H9 (cell line): ENCODE data around the gene FOXD2. TPM values are rescaled to one million over a fixed set of nuclear protein-coding genes. Genes with fewer than 3 reads are reported as not detected.

ENCODE experiments used
- DNase-seq: peaks from one replicate; pipeline ENCODE4 v3.0.0-alpha.2; 2017
- H2AFZ ChIP-seq: one replicate; pipeline ENCODE4 v1.6.1; 2013; ENCODE audit warnings: mild to moderate bottlenecking, low read length, control low read depth, moderate library complexity
- H2AK5ac ChIP-seq: 2 replicates; pipeline ENCODE4 v1.6.1; 2013; ENCODE audit warnings: low read length, control low read depth, mixed read lengths; ENCODE audit not compliant: insufficient read length
- H2BK120ac ChIP-seq: one replicate; pipeline ENCODE4 v1.6.1; 2013; ENCODE audit warnings: low read depth, mild to moderate bottlenecking, low read length, control low read depth, inconsistent platforms; ENCODE audit not compliant: poor library complexity, severe bottlenecking
- H2BK12ac ChIP-seq: 2 replicates; pipeline ENCODE4 v1.6.1; 2013; ENCODE audit warnings: low read length, control low read depth, mixed read lengths, low read depth; ENCODE audit not compliant: insufficient read length
- H2BK15ac ChIP-seq: 2 replicates; pipeline ENCODE4 v1.6.1; 2013; ENCODE audit warnings: low read depth, low read length, control low read depth
- H2BK20ac ChIP-seq: one replicate; pipeline ENCODE4 v1.6.1; 2013; ENCODE audit warnings: low read depth, mild to moderate bottlenecking, low read length, control low read depth, inconsistent platforms; ENCODE audit not compliant: poor library complexity, severe bottlenecking
- H2BK5ac ChIP-seq: 2 replicates; pipeline ENCODE4 v1.6.1; 2013; ENCODE audit warnings: low read length, control low read depth, mixed read lengths; ENCODE audit not compliant: insufficient read length
- H3K14ac ChIP-seq: 2 replicates; pipeline ENCODE4 v1.6.1; 2013; ENCODE audit warnings: low read length, control low read depth; ENCODE audit not compliant: insufficient read depth
- H3K18ac ChIP-seq: 2 replicates; pipeline ENCODE4 v1.6.1; 2013; ENCODE audit warnings: low read depth, mild to moderate bottlenecking, mixed read lengths, low read length, control low read depth; ENCODE audit not compliant: insufficient read length
- H3K23ac ChIP-seq: 2 replicates; pipeline ENCODE4 v1.6.1; 2013; ENCODE audit warnings: low read length, control low read depth, mixed read lengths, low read depth; ENCODE audit not compliant: insufficient read length
- H3K23me2 ChIP-seq: 2 replicates; pipeline ENCODE4 v1.6.1; 2013; ENCODE audit warnings: low read depth, mild to moderate bottlenecking, mixed read lengths, low read length, control low read depth; ENCODE audit not compliant: insufficient read length, poor library complexity, severe bottlenecking
- H3K27ac ChIP-seq: 2 replicates; pipeline ENCODE4 v1.5.1; 2013; ENCODE audit warnings: low read length, control low read depth, mixed read lengths, low read depth; ENCODE audit not compliant: insufficient read length
- H3K27me3 ChIP-seq: 2 replicates; pipeline ENCODE4 v1.6.1; 2013; ENCODE audit warnings: low read length, control low read depth, inconsistent platforms; ENCODE audit not compliant: insufficient read depth
- H3K4ac ChIP-seq: 2 replicates; pipeline ENCODE4 v1.6.1; 2013; ENCODE audit warnings: low read depth, mild to moderate bottlenecking, control low read depth, inconsistent platforms, low read length, moderate library complexity
- H3K4me1 ChIP-seq: 2 replicates; pipeline ENCODE4 v1.6.1; 2013; ENCODE audit warnings: low read length, control low read depth, inconsistent platforms; ENCODE audit not compliant: insufficient read depth
- H3K4me2 ChIP-seq: 2 replicates; pipeline ENCODE4 v1.6.1; 2013; ENCODE audit warnings: low read length, control low read depth, mixed read lengths; ENCODE audit not compliant: insufficient read length, insufficient read depth
- H3K56ac ChIP-seq: 2 replicates; pipeline ENCODE4 v1.6.1; 2013; ENCODE audit warnings: low read depth, mild to moderate bottlenecking, mixed read lengths, low read length, control low read depth; ENCODE audit not compliant: insufficient read length
- H3K79me1 ChIP-seq: 2 replicates; pipeline ENCODE4 v1.6.1; 2013; ENCODE audit warnings: low read depth, mild to moderate bottlenecking, moderate library complexity, low read length, control low read depth, inconsistent platforms; ENCODE audit not compliant: insufficient read depth, poor library complexity, severe bottlenecking
- H3K79me2 ChIP-seq: 2 replicates; pipeline ENCODE4 v1.6.1; 2013; ENCODE audit warnings: low read length, control low read depth, inconsistent platforms; ENCODE audit not compliant: insufficient read depth
- H3K9ac ChIP-seq: 2 replicates; pipeline ENCODE4 v1.6.1; 2013; ENCODE audit warnings: low read length, control low read depth, mixed read lengths; ENCODE audit not compliant: insufficient read length; ENCODE audit errors: extremely low read depth
- H3K9me3 ChIP-seq: one replicate; pipeline ENCODE4 v1.6.1; 2013; ENCODE audit warnings: low read depth, low read length, inconsistent platforms; ENCODE audit not compliant: control insufficient read depth
- H3T11ph ChIP-seq: one replicate; pipeline ENCODE4 v1.6.1; 2013; ENCODE audit warnings: mild to moderate bottlenecking, low read length, control low read depth, inconsistent platforms
- H4K20me1 ChIP-seq: one replicate; pipeline ENCODE4 v1.6.1; 2013; ENCODE audit not compliant: control insufficient read depth, insufficient read length, insufficient read depth
- H4K5ac ChIP-seq: 2 replicates; pipeline ENCODE4 v1.6.1; 2013; ENCODE audit warnings: low read depth, mild to moderate bottlenecking, mixed read lengths, low read length, control low read depth; ENCODE audit not compliant: insufficient read length
- H4K8ac ChIP-seq: replicated peaks from 2 replicates; pipeline ENCODE4 v1.6.1; 2013; ENCODE audit warnings: low read length, control low read depth, mixed read lengths, low read depth; ENCODE audit not compliant: insufficient read length
- H4K91ac ChIP-seq: 2 replicates; pipeline ENCODE4 v1.6.1; 2013; ENCODE audit warnings: low read depth, mild to moderate bottlenecking, moderate library complexity, mixed read lengths, low read length, control low read depth; ENCODE audit not compliant: insufficient read length
- H3K27ac Mint-ChIP-seq, 3 experiments: 2 replicates in 2 of 3; 3 replicates in 1 of 3; pipeline ENCODE4 v1.8.0; 2020 to 2021; ENCODE audit warnings: mixed read lengths in 3 of 3, mild to moderate bottlenecking in 1 of 3, moderate library complexity in 1 of 3
- H3K27me3 Mint-ChIP-seq: 2 replicates; pipeline ENCODE4 v1.8.0; 2021; ENCODE audit warnings: low read depth, mild to moderate bottlenecking, moderate library complexity, mixed read lengths
- H3K36me3 Mint-ChIP-seq, 3 experiments: 2 replicates in 2 of 3; 3 replicates in 1 of 3; pipeline ENCODE4 v1.8.0; 2020 to 2021; ENCODE audit warnings: low read depth in 3 of 3, mixed read lengths in 3 of 3; ENCODE audit not compliant: insufficient read depth in 1 of 3
- H3K4me1 Mint-ChIP-seq, 2 experiments: 2 replicates each; pipeline ENCODE4 v1.8.0; 2020; ENCODE audit warnings: mixed read lengths in 2 of 2
- H3K4me3 Mint-ChIP-seq, 2 experiments: 2 replicates in 1 of 2; 3 replicates in 1 of 2; pipeline ENCODE4 v1.8.0; 2020 to 2021; ENCODE audit warnings: mild to moderate bottlenecking in 2 of 2, mixed read lengths in 2 of 2, moderate library complexity in 1 of 2
- H3K9me3 Mint-ChIP-seq, 2 experiments: 2 replicates in 1 of 2; 3 replicates in 1 of 2; pipeline ENCODE4 v1.8.0; 2020; ENCODE audit warnings: mild to moderate bottlenecking in 2 of 2, mixed read lengths in 2 of 2, moderate library complexity in 1 of 2
- CTCF ChIP-seq: fragments of 200-600 bp; sonication (generic); conservative IDR thresholded peaks from 3 replicates; pipeline ENCODE4 v1.8.0; 2021; ENCODE audit warnings: antibody characterized with exemption, mild to moderate bottlenecking
- WGBS: extraction: QIAGEN DNeasy Blood & Tissue Kit; methylation state at CpG from one replicate; pipeline ENCODE4 v1.1.7; 2013; ENCODE audit warnings: missing lambda C conversion rate, low lambda C conversion rate, mixed read lengths; ENCODE audit not compliant: insufficient read length; ENCODE audit errors: extremely low coverage; 5-methylcytosine and 5-hydroxymethylcytosine counted together
- total RNA-seq: library from RNA; stranded (reverse); gene quantifications from 2 replicates; pipeline ENCODE4 v1.2.1, GENCODE V29; 2021

The FOXD2 gene
- total RNA-seq, 1 experiment from 2014 or later = not detected

DNA sequence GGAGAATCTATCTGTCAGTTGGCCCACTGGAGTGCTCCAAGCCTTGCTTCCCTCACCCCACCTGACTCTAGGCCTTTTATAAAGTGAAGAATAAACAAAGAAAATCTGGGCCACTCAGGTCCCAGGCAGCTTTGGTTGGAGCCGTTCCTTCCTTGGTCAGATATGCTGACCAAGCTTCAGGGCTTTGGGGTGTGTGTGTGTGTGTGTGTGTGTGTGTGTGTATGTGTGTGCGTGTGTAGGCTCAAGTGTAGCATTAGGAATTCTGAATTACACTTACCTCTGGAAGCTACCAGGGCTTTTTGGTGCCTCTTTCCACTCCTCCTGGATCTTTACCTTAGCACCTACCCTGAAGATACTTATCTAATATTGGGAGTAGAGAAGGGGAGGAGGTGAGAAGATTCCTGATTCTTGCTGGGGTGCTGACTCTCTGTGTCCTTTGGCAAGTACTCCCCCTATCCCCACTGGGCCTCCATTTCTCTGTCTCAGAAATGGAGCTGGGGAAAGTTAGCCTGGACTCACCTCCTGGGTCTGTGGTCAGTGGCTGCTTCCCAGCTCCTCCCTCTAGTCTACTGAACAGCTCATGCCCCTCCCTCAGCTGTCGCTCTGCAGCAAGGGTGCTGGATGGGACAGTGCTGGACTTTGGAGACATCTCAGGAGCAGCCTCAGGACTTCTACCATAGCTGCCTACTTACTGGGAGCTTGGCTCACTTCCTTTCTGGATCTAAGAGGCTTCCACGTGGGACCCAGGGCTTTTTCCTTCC lies 10.8 kb downstream of the FOXD2 start:
- Mint-ChIP-seq H3K27ac (no peak overlapping the region), H3K4me1 (peaks cover 40 to 60% of the 10 kb centered on the region in 2 experiments), H3K9me3 (peaks cover 0 to 10% of the 10 kb centered on the region in 2 experiments; a peak in 2 of 5 replicates), H3K36me3 (no peaks in the 10 kb centered on the region; a peak in 2 of 7 replicates), H3K4me3 (no peak overlapping the region; a peak in 1 of 5 replicates), H3K27me3 (peaks cover 1% of the 10 kb centered on the region; the same call in 1 of the 2 replicates)
- Histone ChIP-seq H2BK5ac (no peak overlapping the region), H3T11ph (no peak overlapping the region), H4K8ac (no peak overlapping the region), H3K9ac (no peak overlapping the region), H4K91ac (no peak overlapping the region), H3K23ac (no peak overlapping the region), H2AFZ (no peak overlapping the region), H4K5ac (no peak overlapping the region), H2BK12ac (no peak overlapping the region), H3K27me3 (peaks cover 77% of the 10 kb centered on the region), H3K18ac (no peak overlapping the region), H4K20me1 (no peaks in the 10 kb centered on the region), H3K14ac (no peak overlapping the region), H3K4me2 (no peak overlapping the region), H2BK15ac (no peak overlapping the region), H3K27ac (no peak overlapping the region), H2BK20ac (no peak overlapping the region), H3K79me2 (no peaks in the 10 kb centered on the region), H3K23me2 (peaks cover 12% of the 10 kb centered on the region), H3K9me3 (no peaks in the 10 kb centered on the region), H2BK120ac (no peak overlapping the region), H2AK5ac (no peak overlapping the region), H3K56ac (no peak overlapping the region), H3K4me1 (peaks cover 6% of the 10 kb centered on the region; the same call in 1 of the 2 replicates), H3K4ac (no peak overlapping the region), H3K79me1 (no peaks in the 10 kb centered on the region)
- no CpG with 5 or more reads among the region's 4 CpGs for WGBS
- no peak for TF ChIP-seq CTCF
- DNase-seq = no peak
